IPS-20b (cell line): ENCODE measurements around the gene ETDA.

Source experiments
- H3K27ac ChIP-seq: one replicate; pipeline ENCODE4 v1.5.1; 2013; ENCODE audit warnings: low read length
- H3K27me3 ChIP-seq: 2 replicates; pipeline ENCODE4 v1.6.1; 2013; ENCODE audit warnings: mild to moderate bottlenecking, low read length, inconsistent platforms; ENCODE audit not compliant: insufficient read depth
- H3K36me3 ChIP-seq: 2 replicates; pipeline ENCODE4 v1.6.1; 2013; ENCODE audit warnings: low read depth, mild to moderate bottlenecking, inconsistent platforms, low read length, moderate library complexity; ENCODE audit not compliant: insufficient read depth
- H3K4me1 ChIP-seq: 2 replicates; pipeline ENCODE4 v1.6.1; 2013; ENCODE audit warnings: mild to moderate bottlenecking, control low read depth, inconsistent platforms, low read length, moderate library complexity; ENCODE audit not compliant: insufficient read depth
- H3K4me3 ChIP-seq: 2 replicates; pipeline ENCODE4 v1.5.1; 2013; ENCODE audit warnings: mild to moderate bottlenecking, low read length, inconsistent platforms
- H3K9ac ChIP-seq: 2 replicates; pipeline ENCODE4 v1.6.1; 2013; ENCODE audit warnings: low read depth, mild to moderate bottlenecking, inconsistent platforms, low read length, moderate library complexity
- H3K9me3 ChIP-seq: 2 replicates; pipeline ENCODE4 v1.6.1; 2013; ENCODE audit warnings: mild to moderate bottlenecking, low read depth, low read length, inconsistent platforms; ENCODE audit not compliant: insufficient read depth

ETDA gene

GRCh38 chrX:135287266-135287823 lies 35.5 kb downstream of the ETDA start:
- Histone ChIP-seq H3K36me3 (peaks cover 18% of the 10 kb centered on the region), H3K4me1 (no peaks in the 10 kb centered on the region), H3K27me3 (no peaks in the 10 kb centered on the region), H3K27ac (no peak overlapping the region), H3K9me3 (peaks cover 47% of the 10 kb centered on the region), H3K9ac (no peak overlapping the region), H3K4me3 (no peak overlapping the region)

DNA sequence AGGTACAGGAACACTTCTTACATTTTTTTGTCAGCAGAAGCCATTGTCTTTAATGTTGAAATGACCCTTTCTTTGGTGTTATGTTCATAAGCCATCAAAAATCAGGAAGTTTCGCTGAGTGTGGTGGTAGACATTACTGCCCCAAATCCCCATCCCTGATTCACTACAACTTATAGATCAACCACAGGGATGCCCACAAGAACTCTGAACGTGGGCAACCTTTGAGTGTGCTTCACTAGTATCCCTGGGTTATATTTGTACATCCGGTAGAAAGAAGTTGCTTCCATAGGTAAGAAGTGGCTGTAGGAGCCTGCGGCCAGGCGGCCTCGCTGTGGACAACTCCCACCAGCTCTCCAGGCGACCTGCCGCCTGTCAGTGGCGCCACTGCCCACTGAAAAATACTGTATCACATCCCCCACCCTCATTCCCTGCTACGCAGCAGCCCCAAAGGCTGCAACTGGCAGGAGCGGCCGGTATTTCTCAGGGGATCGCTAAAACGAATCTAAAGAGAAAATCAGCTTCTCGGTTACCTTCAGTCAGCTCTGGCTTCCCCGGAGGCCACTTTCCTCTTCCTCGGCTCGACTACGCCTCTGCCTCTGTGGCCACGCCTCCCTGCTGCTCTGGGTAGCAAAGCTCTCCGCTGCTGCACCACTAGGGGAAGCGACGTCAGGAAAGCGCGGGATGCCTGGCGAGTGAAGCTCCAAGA lies 43.5 kb downstream of the ETDA start:
- Histone ChIP-seq H3K4me1 (no peaks in the 10 kb centered on the region), H3K9me3 (no peaks in the 10 kb centered on the region), H3K9ac (peak overlapping the region; percentile 32; the same call in 1 of the 2 replicates), H3K36me3 (no peaks in the 10 kb centered on the region; the same call in 1 of the 2 replicates), H3K27ac (no peak overlapping the region), H3K4me3 (peak overlapping the region; percentile 65), H3K27me3 (no peaks in the 10 kb centered on the region; the same call in 1 of the 2 replicates)

DNA sequence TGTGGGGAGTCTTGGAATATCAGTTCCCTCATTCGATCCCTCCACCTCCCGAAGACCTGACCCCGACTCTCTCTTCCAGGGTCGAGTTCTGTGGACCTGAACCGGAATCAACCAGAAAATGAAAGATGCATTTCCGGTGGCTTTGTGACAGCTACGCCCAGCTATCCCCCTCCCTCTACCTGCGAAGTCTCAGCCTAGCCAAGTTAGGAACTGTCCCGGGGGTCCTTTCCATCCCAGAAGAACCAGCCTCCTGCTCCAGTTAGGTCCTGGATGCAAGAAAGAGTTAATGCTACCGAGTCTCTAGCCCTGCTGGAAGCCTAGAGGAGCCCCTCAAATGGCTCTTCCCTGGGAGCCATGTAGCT lies 44.1 kb downstream of the ETDA start:
- Histone ChIP-seq H3K27me3 (no peaks in the 10 kb centered on the region; the same call in 1 of the 2 replicates), H3K36me3 (no peaks in the 10 kb centered on the region), H3K9me3 (no peaks in the 10 kb centered on the region), H3K27ac (no peak overlapping the region), H3K4me1 (no peaks in the 10 kb centered on the region), H3K9ac (peak overlapping the region; percentile 32; the same call in 1 of the 2 replicates), H3K4me3 (peak overlapping the region; percentile 65)

GRCh38 chrX:135302269-135302873 lies 50.5 kb downstream of the ETDA start:
- Histone ChIP-seq H3K4me1 (peaks cover 10% of the 10 kb centered on the region), H3K9me3 (no peaks in the 10 kb centered on the region), H3K36me3 (no peaks in the 10 kb centered on the region), H3K27me3 (no peaks in the 10 kb centered on the region), H3K4me3 (peak overlapping the region; percentile 46), H3K9ac (peak overlapping the region; percentile 65), H3K27ac (no peak overlapping the region)
